HCT116 (cell line): ENCODE results near the gene CBLC. TPM values are rescaled to one million over a fixed set of nuclear protein-coding genes. Genes with fewer than 3 reads are reported as not detected.

Experiments used
- ATAC-seq: fragments of 200-7000 bp; cut with Tn5 transposase; 2 replicates; pipeline ENCODE4 v1.9.1; 2020; ENCODE audit warnings: mild to moderate bottlenecking, moderate library complexity
- BruUV-seq: library from RNA; stranded (reverse); fragments of 400-500 nt; replicated peaks from 2 replicates; lab custom pipeline; 2021; lab: Mats Ljungman, UMichigan
- CTCF ChIA-PET: fragments of 300-600 bp; sonication (Branson Sonifier 250); formaldehyde crosslinking; loops from one replicate; lab custom pipeline; 2021; ENCODE audit warnings: antibody characterized with exemption; lab: Charles Lee
- POLR2A ChIA-PET: fragments of 300-600, 350-600 bp; sonication (Branson Sonifier 250); formaldehyde crosslinking; loops from one replicate; lab custom pipeline; 2021; ENCODE audit warnings: antibody characterized with exemption; lab: Charles Lee
- RAD21 ChIA-PET, 2 experiments: fragments of 300-600 bp; sonication (Branson Sonifier 250); formaldehyde crosslinking; loops; one replicate each; lab custom pipeline; 2023; ENCODE audit warnings: low total read pairs in 2 of 2; ENCODE audit not compliant: uncharacterized antibody in 2 of 2, unreplicated experiment in 2 of 2, low non-redundant PET in 1 of 2; lab: Charles Lee
- DNase-seq: peaks from one replicate; pipeline ENCODE4 v3.0.0-alpha.2; 2010; ENCODE audit warnings: low read depth, low spot score
- H2AFZ ChIP-seq: fragments of 200-600 bp; shearing (Covaris generic), sonication (generic); 2 replicates; pipeline ENCODE4 v1.6.1; 2017; ENCODE audit warnings: low read depth, mixed run types, mixed read lengths, antibody characterized with exemption, low read length; ENCODE audit not compliant: poor library complexity, severe bottlenecking
- H3K27ac ChIP-seq: 2 replicates; pipeline ENCODE4 v1.5.1; 2012; ENCODE audit warnings: low read depth, low read length
- H3K27me3 ChIP-seq: fragments of 200-600 bp; sonication (generic); 2 replicates; pipeline ENCODE4 v1.6.1; 2016; ENCODE audit warnings: mixed run types, low read length, mixed read lengths; ENCODE audit not compliant: insufficient read depth
- H3K36me3 ChIP-seq, 2 experiments: fragments of 200-500 bp in 1 of 2; fragments of 200-600 bp in 1 of 2; sonication (Bioruptor generic) in 1 of 2; sonication (generic) in 1 of 2; 2 replicates each; pipeline versions ENCODE4 v1.5.1 to v1.6.1; 2014 to 2016; ENCODE audit warnings: low read length in 2 of 2, inconsistent platforms in 1 of 2, mixed read lengths in 1 of 2, mixed run types in 1 of 2; ENCODE audit not compliant: insufficient read depth in 2 of 2, control insufficient read depth in 1 of 2
- H3K4me1 ChIP-seq, 2 experiments: fragments of 200-600 bp in 1 of 2; sonication (generic) in 1 of 2; 2 replicates each; pipeline versions ENCODE4 v1.5.1 to v1.6.1; 2012 to 2017; ENCODE audit warnings: low read length in 2 of 2, inconsistent platforms in 1 of 2, mild to moderate bottlenecking in 1 of 2, mixed read lengths in 1 of 2, mixed run types in 1 of 2, moderate library complexity in 1 of 2; ENCODE audit not compliant: insufficient read depth in 2 of 2, control insufficient read depth in 1 of 2
- H3K4me2 ChIP-seq: fragments of 200-600 bp; sonication (generic); 2 replicates; pipeline ENCODE4 v1.6.1; 2017; ENCODE audit warnings: mixed run types, low read length, mixed read lengths
- H3K4me3 ChIP-seq, 2 experiments: fragments of 200-600 bp in 1 of 2; sonication (generic) in 1 of 2; replicated peaks in 1 of 2; 2 replicates each; pipeline ENCODE4 v1.5.1; 2011 to 2016; ENCODE audit warnings: low read length in 2 of 2, control low read depth in 1 of 2, low read depth in 1 of 2, mild to moderate bottlenecking in 1 of 2, mixed read lengths in 1 of 2, mixed run types in 1 of 2
- H3K79me2 ChIP-seq: fragments of 200-600 bp; sonication (generic); 2 replicates; pipeline ENCODE4 v1.6.1; 2017; ENCODE audit warnings: mild to moderate bottlenecking, mixed run types, low read length, moderate library complexity, mixed read lengths; ENCODE audit not compliant: insufficient read depth
- H3K9ac ChIP-seq: fragments of 200-600 bp; sonication (generic); 2 replicates; pipeline ENCODE4 v1.6.1; 2016; ENCODE audit warnings: low read length, mixed read lengths
- H3K9me2 ChIP-seq: fragments of 200-600 bp; sonication (generic), shearing (Covaris generic); 2 replicates; pipeline ENCODE4 v1.6.1; 2017; ENCODE audit warnings: mixed run types, mild to moderate bottlenecking, moderate library complexity; ENCODE audit not compliant: insufficient read depth
- H3K9me3 ChIP-seq, 2 experiments: fragments of 200-500 bp in 1 of 2; fragments of 200-600 bp in 1 of 2; sonication (Bioruptor generic) in 1 of 2; sonication (generic) in 1 of 2; 2 replicates each; pipeline ENCODE4 v1.6.1; 2014 to 2017; ENCODE audit warnings: low read length in 2 of 2, mixed read lengths in 2 of 2, inconsistent platforms in 1 of 2, low read depth in 1 of 2, mild to moderate bottlenecking in 1 of 2, mixed run types in 1 of 2, moderate library complexity in 1 of 2; ENCODE audit not compliant: control insufficient read depth in 1 of 2, insufficient read depth in 1 of 2
- H4K20me1 ChIP-seq: fragments of 200-600 bp; sonication (generic), shearing (Covaris generic); 2 replicates; pipeline ENCODE4 v1.6.1; 2017; ENCODE audit warnings: mixed run types, mild to moderate bottlenecking, moderate library complexity; ENCODE audit not compliant: insufficient read depth
- ATF3 ChIP-seq: IDR thresholded peaks from 2 replicates; pipeline ENCODE4 v1.6.1; 2012
- CBX3 ChIP-seq: IDR thresholded peaks from 2 replicates; pipeline ENCODE4 v1.6.1; 2012; ENCODE audit warnings: low read depth
- CEBPB ChIP-seq: IDR thresholded peaks from 2 replicates; pipeline ENCODE4 v1.6.1; 2012; ENCODE audit warnings: low read depth
- CTCF ChIP-seq, 3 experiments: fragments of 200-600 bp in 1 of 3; sonication (generic) in 1 of 3; IDR thresholded peaks in 2 of 3; conservative IDR thresholded peaks in 1 of 3; 2 replicates each; pipeline ENCODE4 v1.5.1; 2012 to 2017; ENCODE audit warnings: low read depth in 2 of 3, low read length in 2 of 3, antibody characterized with exemption in 1 of 3, borderline replicate concordance in 1 of 3, control low read depth in 1 of 3, mild to moderate bottlenecking in 1 of 3, mixed read lengths in 1 of 3, mixed run types in 1 of 3, moderate library complexity in 1 of 3; ENCODE audit not compliant: insufficient read depth in 1 of 3
- ELF1 ChIP-seq: IDR thresholded peaks from 2 replicates; pipeline ENCODE4 v1.6.1; 2012; ENCODE audit warnings: low read depth, borderline replicate concordance
- EZH2 ChIP-seq: fragments of 200-600 bp; sonication (generic); IDR thresholded peaks from 2 replicates; pipeline ENCODE4 v1.6.1; 2017; ENCODE audit warnings: antibody characterized with exemption, mixed run types
- EZH2phosphoT487 ChIP-seq: fragments of 200-600 bp; IDR thresholded peaks from 2 replicates; pipeline ENCODE4 v1.6.1; 2018; ENCODE audit warnings: antibody characterized with exemption, borderline replicate concordance
- FOSL1 ChIP-seq: IDR thresholded peaks from 2 replicates; pipeline ENCODE4 v1.6.1; 2012; ENCODE audit warnings: low read depth
- POLR2A ChIP-seq: IDR thresholded peaks from 2 replicates; pipeline ENCODE4 v1.7.0; 2011; ENCODE audit warnings: borderline replicate concordance; ENCODE audit not compliant: insufficient read depth, insufficient read length; ENCODE audit errors: extremely low read depth
- POLR2AphosphoS5 ChIP-seq: IDR thresholded peaks from 2 replicates; pipeline ENCODE4 v1.6.1; 2011; ENCODE audit warnings: mild to moderate bottlenecking, low read depth, low read length, moderate library complexity
- RAD21 ChIP-seq: IDR thresholded peaks from 2 replicates; pipeline ENCODE4 v1.6.1; 2012; ENCODE audit warnings: low read depth, mild to moderate bottlenecking
- SIN3A ChIP-seq: IDR thresholded peaks from 2 replicates; pipeline ENCODE4 v1.6.1; 2012; ENCODE audit warnings: low read depth
- SP1 ChIP-seq: IDR thresholded peaks from 2 replicates; pipeline ENCODE4 v1.6.1; 2012; ENCODE audit warnings: low read depth
- SRF ChIP-seq: IDR thresholded peaks from 2 replicates; pipeline ENCODE4 v1.6.1; 2012; ENCODE audit warnings: low read depth
- YY1 ChIP-seq: IDR thresholded peaks from 2 replicates; pipeline ENCODE4 v1.6.1; 2011; ENCODE audit warnings: low read length, low read depth, moderate library complexity, mild to moderate bottlenecking; ENCODE audit not compliant: insufficient replicate concordance; ENCODE audit errors: extremely low read depth
- ZFX ChIP-seq: fragments of 450-650 bp; IDR thresholded peaks from 2 replicates; pipeline ENCODE4 v1.6.1; 2017
- intact Hi-C: fragments of 100-400 bp; cut with micrococcal nuclease; formaldehyde crosslinking; loops from 2 replicates; pipeline ENCODE4 v1.10.0; 2022
- total RNA-seq: library from RNA; stranded (reverse); gene quantifications from one replicate; pipeline ENCODE4 v1.2.1, GENCODE V29; 2021; ENCODE audit not compliant: unreplicated experiment

Gene CBLC
- total RNA-seq, 1 experiment from 2014 or later: 54.3 TPM

- POLR2A ChIA-PET: interaction anchor here (0.9 kb wide), 1 partner anchor 8 kb away, joined by 3 read pairs; no protein-coding TSS in a partner anchor
Measured at GRCh38 chr19:44762038-44762437, 15.7 kb upstream of the CBLC start.

More at GRCh38 chr19:44762038-44762437, 15.7 kb upstream of the CBLC start:
- TF ChIP-seq YY1 (no peak), EZH2phosphoT487 (no peak), FOSL1 (no peak), SIN3A (no peak), RAD21 (no peak), CBX3 (no peak), SP1 (no peak), POLR2A (no peak), POLR2AphosphoS5 (no peak), SRF (no peak), ZFX (no peak), CEBPB (no peak), ATF3 (no peak), EZH2 (no peak), CTCF (IDR thresholded peaks at IDR 0.05 in 2 of 3, conservative IDR thresholded peaks at IDR 0.05 in 1 of 3; ENCODE audit: borderline replicate concordance in 1 of 3, insufficient read depth in 1 of 3, low read depth in 2 of 3, low read length in 2 of 3) (no peak), ELF1 (no peak)
- no peak overlapping the region for H3K4me2 ChIP-seq
- no peak overlapping the region for H2AFZ ChIP-seq
- no peak overlapping the region for H3K27ac ChIP-seq
- H3K36me3 ChIP-seq: peaks cover 3 to 7% of the 10 kb centered on the region in 2 experiments; a peak in 2 of 4 replicates
- no TSS peak for BruUV-seq
- H3K79me2 ChIP-seq: no peaks in the 10 kb centered on the region
- no peaks in the 10 kb centered on the region for H3K27me3 ChIP-seq
- intact Hi-C loops: no loop called here
- no peaks in the 10 kb centered on the region for H4K20me1 ChIP-seq
- DNase-seq (no peak), ATAC-seq (no peak)
- RAD21 ChIA-PET: interaction anchor here in 1 of 2 experiments (0.6 kb wide), 1 partner anchor 27 kb away, joined by 5 read pairs; no protein-coding TSS in a partner anchor
- H3K9me2 ChIP-seq: no peaks in the 10 kb centered on the region
- H3K9me3 ChIP-seq: no peaks in the 10 kb centered on the region
- CTCF ChIA-PET: interaction anchor here (1.8 kb wide), 1 partner anchor 38 kb away, joined by 6 read pairs; no protein-coding TSS in a partner anchor
- no peak overlapping the region for H3K9ac ChIP-seq
- H3K4me1 ChIP-seq: peaks cover 0 to 11% of the 10 kb centered on the region in 2 experiments; a peak in 2 of 4 replicates
- H3K4me3 ChIP-seq: no peak overlapping the region
